GM23248 (cell line): ENCODE results near the gene KCTD20.
"Not testable (repeated sequence)": the region's sequence is repeated elsewhere in the genome, so short reads cannot be mapped to it uniquely, and the experiment has no call there.

Source experiments
- EZH2 ChIP-seq: fragments of 200-600 bp; sonication (generic); IDR thresholded peaks from 2 replicates; pipeline ENCODE4 v1.6.1; 2018; ENCODE audit warnings: antibody characterized with exemption, mild to moderate bottlenecking; ENCODE audit not compliant: insufficient read depth, poor library complexity, severe bottlenecking
- EZH2phosphoT487 ChIP-seq: fragments of 200-600 bp; sonication (generic); IDR thresholded peaks from 2 replicates; pipeline ENCODE4 v1.6.1; 2018; ENCODE audit warnings: antibody characterized with exemption, moderate library complexity, mild to moderate bottlenecking, low read depth; ENCODE audit not compliant: insufficient read depth

DNA sequence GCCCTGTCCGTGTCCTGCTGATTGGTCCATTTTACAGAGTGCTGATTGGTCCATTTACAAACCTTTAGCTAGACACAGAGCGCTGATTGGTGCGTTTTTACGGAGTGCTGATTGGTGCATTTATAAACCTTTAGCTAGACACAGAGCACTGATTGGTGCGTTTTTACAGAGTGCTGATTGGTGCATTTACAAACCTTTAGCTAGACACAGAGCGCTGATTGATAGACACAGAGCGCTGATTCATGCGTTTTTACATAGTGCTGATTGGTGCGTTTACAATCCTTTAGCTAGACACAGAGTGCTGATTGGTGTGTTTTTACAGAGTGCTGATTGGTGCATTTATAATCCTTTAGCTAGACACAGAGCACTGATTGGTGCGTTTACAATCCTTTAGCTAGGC lies 6.4 kb downstream of the KCTD20 start:
- TF ChIP-seq EZH2, EZH2phosphoT487: not testable (repeated sequence)
